Stimulated activated CD4-positive, alpha-beta T cell treated with anti-CD3 and anti-CD28 coated beads, TNF-alpha, amount 100 ng/mL, for 4 hours (primary cell): ENCODE data around the gene ZNF334.

Experiments
- DNase-seq, 3 experiments: peaks; one replicate each; pipeline ENCODE4 v3.0.0-alpha.2; 2020; ENCODE audit warnings: low read depth in 3 of 3

ZNF334 gene

DNA sequence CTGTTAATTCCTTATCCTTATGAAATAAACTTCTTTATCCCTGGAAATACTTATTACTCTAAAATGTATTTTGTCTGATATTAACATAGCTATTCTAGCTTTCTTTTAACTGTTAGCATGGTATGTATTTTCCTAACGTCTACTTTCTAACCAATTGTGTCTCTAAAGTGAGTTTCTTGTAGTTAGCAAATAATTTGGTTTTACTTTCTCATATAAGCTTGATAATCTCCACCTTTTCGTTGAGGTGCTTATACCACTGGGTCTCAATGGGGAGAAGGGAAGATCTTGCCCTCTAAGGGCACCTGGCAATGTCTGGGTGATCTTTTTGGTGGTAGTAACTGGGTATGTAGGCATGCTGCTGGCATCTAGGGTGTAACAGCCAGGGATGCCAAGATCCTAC lies 25.7 kb downstream of the ZNF334 start:
- no peak for DNase-seq

DNA sequence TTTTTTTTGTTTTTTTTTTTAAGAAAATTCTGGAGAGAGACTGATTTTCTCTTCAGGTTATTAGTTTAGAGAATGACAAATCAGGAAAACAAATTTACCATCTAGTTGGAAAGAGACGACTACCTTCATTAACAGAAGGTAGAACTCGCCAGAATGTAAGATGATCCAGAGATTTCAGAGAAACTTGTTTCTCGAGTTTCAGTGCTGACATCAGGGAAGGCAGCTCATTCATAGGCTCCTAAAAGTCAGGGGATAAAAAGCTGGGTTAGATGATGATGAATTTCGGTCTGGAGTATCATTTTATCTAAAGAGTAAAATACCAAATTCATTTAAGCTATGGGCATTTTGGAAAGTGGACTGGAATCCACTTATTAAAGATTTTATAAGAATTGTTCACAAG lies 27.9 kb downstream of the ZNF334 start:
- DNase-seq = no peak

DNA sequence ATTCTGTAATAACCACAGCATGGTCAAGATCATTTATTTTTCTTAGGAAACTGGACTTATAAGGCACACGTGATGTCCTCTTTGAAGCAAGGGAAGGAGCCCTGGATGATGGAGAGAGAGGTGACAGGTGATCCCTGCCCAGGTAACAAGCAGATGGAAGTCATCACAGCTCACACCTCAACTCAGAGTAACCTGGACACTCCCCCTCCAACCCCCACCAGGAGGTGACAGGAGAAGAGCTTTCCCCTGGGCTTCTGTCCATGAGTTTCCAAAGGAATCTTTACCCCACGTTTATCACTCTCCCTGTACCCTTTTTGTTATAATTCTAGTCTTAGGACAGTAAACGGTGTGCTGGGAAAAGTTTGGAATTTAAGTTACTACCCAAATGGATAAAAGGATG lies 28.4 kb downstream of the ZNF334 start:
- DNase-seq = no peak

DNA sequence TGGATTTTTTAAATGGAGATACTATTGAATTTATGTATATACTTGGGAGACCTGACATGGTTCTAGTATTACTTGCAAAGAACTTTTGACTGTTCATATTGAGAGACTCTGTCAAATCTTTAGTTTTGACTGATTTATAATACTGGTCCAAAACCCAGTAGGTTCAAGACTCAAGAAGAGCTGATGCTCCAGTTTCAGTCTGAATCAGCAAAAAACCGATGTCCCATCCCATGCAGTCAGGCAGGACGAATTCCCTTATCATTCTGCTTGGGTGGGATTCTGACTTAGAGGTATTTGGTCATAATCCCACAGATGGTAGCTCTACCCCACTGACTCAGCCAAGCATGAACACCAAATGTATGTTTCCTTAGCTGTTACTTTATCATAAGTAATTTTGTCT lies 29.5 kb downstream of the ZNF334 start:
- no peak for DNase-seq

DNA sequence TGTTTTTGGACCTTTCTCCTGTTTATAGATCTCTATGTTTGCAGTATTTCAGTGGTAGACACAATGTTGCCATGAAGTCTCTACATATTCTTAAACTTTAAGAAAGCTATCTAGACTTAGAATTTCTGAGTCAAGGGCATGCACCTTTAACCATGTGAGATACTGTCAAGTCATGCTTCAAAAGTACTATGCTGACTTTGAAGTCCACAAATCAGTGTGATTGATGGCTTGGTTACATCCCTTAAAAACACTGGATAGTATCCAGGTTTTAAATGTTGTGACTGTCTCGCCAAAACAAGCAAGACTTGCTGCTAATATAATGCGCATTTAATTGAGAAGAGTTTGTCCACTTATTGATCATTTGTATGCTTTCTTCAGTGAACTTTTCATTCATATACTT lies 30.5 kb downstream of the ZNF334 start:
- DNase-seq = no peak

DNA sequence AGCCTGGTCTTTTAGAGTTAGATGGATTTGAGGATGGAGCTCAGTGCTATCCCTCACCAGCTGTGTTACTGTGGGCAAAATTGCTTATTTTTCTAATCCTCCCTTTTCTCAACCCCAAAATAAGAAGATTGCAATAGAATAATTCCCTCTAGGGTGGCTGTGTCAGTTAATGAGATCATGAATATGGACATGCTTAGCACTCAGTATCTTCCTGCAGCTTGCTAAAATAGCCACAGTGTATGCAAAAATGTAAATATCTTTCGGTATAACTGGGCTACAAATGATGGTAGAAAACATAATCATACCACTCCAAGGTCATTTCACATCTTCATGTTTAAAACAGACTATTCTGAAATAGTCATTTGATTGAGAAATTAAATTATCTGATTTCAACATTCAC lies 35.7 kb downstream of the ZNF334 start:
- DNase-seq = no peak

DNA sequence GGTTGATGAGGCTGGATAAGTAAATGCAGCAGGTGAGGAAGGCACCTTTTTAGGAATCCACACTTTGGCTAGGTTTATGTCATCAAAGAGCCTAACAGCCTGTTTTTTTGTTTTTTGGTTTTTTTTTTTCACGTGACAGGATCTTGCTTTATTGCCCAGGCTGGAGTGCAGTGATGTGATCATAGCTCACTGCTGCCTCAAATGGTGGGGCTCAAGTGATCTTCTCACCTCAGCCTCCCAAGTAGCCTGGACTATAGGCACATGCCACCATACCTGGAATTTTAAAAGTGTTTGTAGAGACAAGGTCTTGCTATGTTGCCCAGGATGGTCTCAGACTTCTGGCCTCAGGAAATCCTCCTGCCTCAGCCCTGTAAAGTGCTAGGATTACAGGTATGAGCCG lies 36.1 kb downstream of the ZNF334 start:
- no peak for DNase-seq

DNA sequence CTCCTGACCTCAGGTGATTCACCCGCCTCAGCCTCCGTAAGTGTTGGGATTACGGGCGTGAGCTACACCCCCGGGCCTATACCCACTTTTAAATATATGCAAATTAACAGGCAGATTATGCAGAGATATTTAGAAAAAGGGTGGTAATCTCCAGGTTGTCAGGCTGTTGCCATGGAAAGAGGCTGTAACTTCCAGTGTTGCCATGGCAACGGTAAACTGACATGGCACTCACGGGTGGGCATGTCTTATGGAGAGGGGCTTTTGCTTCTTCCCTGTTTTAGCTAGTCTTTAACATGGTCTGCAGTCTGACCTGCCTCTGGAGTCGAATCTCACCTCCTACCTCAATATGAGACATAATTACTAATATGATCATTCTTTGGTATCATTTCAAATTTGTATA lies 44.9 kb downstream of the ZNF334 start:
- no peak for DNase-seq

DNA sequence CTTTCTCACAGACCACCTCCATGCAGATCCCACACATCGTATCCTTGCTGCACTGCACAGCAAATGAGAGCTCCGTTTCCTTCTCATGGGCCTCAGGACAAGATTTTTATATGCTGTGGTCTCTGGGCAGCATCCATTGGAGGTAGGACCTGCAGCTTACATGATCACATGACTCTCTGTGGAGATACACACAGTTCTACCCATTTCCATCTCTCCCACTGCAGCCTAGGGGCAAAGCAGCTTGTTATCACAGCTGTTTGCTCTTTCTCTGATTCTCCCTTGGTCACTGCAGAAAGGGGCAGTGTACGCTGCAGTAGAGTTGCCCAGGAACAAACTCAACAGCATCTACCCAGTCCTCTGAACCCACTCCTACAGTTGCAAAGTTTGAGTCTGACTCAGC lies 48.9 kb downstream of the ZNF334 start:
- DNase-seq = no peak

DNA sequence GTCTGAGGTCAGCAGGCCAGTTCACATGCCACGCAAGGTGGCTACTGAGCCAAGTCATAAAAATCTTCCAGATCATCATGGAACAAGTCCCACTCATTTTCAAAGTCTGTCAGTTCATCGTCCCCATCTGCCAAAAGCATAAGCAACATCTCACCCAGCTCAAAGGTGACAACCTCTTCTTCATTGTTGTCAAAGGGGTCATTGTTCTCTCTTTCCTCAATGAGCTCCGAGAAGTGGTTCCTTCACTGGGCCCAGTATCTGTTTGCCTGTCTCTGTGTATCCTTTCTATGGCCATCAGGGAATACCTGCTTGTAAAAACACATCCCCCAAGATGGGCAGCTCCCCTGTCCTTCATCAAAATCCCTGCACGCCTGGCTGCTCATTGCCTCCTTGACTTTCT lies 49.5 kb downstream of the ZNF334 start:
- DNase-seq = no peak

DNA sequence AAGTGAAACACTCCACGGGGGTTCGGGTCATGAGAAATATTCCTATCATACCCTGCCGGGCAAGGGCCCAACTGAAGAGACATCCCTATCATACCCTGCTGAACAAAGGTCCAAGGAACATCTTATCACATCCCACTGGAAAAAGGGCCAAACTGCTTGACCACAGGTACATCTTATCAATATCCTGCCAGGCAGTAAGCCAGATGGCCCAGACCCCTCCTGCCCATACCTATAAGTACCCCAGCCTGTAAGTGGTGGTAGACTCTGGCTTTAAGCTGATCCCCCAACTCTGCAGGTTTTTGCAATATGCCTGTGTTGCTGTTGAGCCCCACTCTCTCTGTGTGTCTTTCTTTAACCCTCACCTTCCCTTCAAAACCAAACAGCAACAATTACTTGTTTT lies 51.6 kb downstream of the ZNF334 start:
- no peak for DNase-seq

DNA sequence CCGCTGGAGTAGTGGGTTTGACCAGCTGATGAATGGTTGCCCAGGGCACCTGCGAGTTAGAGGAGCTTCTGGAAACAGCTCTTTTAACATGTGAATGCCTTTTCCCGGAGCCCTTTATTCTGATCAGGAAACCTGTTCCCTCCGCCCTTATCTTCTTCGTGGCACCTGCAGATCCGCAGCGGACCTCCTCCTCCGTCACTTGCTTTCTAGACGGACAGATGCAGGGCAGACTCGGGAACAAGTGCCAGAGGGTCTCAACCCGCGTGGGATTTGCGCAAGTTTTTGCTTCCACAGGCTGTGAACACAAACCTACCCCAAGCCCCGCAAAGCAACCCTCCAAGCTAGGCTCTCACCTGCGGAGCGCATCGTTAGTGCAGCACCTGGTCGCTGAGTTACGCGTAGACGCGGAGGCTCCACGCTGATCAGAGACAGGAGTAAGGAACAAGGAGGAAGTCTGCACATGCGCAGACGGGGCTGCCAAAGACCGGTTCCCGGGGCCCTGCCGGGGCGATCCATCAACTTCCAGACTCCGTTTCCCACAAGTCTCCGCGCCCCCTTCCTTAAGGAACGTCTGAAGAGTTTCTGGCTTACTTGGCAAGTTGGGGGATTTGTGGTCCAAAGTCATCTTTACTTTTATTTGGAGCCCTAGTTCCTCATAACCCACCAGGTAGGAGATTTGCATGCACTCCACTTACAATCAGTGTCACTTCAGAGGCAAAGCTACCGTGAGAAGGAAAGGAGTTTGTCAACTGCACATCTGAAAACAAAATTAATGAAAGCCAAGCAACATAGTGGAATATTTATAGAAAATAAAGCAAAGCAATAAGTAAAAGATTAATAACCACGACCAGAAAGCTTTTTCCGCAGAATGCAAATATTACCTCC lies 54.3 kb downstream of the ZNF334 start:
- no peak for DNase-seq

DNA sequence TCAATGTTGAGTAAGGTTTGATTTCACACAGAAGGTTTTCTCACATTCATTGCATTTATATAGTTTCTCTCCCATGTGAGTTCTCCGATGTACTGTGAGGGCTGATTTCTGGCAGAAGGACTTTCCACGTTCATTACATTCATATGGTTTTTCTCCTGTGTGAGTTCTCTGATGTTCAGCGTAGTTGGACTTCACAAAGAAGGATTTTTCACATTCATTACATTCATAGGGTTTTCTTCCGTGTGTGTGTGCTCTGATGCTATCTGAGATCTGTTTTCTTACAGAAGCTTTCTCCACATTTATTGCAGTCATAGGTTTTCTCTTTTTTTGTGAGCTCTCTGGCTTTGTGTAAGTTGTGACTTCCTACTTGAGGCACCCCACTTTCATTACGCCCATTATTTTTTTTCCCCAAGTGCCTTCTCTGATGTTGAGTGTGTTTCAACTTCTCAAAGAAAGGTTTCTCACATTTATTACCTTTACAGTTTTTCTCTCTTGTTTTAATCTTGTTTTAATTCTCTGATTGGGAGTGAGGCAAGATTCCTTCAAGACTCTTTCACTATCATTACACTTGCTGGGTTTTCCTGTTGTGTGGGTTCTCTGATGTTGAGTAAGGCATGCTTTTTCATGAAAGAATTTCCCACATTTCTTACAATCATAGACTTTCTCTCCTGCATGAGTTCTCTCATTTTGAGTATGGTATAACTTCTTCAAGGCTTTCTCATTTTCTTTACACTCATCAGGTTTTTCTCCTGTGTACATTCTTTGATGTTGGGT lies 56.9 kb downstream of the ZNF334 start:
- no peak for DNase-seq

DNA sequence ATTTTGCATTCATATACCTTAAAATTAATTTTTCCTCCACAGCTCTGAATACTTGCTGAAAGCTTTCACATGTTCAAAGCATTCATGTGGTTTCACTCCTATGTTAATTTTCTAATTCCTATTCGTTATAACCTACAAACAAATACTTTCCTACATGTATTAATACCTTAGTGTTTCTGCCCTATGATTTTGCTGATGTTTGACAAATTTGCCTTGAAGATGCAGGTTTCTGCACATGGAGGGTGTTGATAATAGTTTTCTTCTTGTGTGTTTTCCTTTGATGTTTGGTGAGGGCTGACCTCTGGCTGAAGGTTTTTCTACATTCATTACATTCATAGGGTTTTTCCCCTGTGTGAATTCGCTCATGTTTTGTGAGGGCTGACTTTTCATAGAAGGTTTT lies 57.6 kb downstream of the ZNF334 start:
- DNase-seq = no peak
